HepG2 (cell line): ENCODE results near the gene ACOT8. TPM values are rescaled to one million over a fixed set of nuclear protein-coding genes. Genes with fewer than 3 reads are reported as not detected.

ENCODE experiments used
- ARNT ChIP-seq: fragments of 450-650 bp; IDR thresholded peaks from 2 replicates; pipeline ENCODE4 v1.6.1; 2017
- CBX2 ChIP-seq, 2 experiments: fragments of 200-600 bp in 1 of 2; sonication (generic); formaldehyde crosslinking in 1 of 2; IDR thresholded peaks; 2 replicates each; pipeline versions ENCODE4 v1.7.0 to v1.8.1; 2018 to 2022; ENCODE audit warnings: low read depth in 2 of 2, low read length in 1 of 2, mild to moderate bottlenecking in 1 of 2, missing genetic modification reagents in 1 of 2
- DDIT3 ChIP-seq: sonication (generic); formaldehyde crosslinking; IDR thresholded peaks from 2 replicates; pipeline ENCODE4 v1.4.0; 2020; ENCODE audit warnings: mild to moderate bottlenecking, missing genetic modification reagents
- GABPB1 ChIP-seq: IDR thresholded peaks from 2 replicates; pipeline ENCODE4 v1.6.1; 2016; ENCODE audit warnings: mild to moderate bottlenecking, missing genetic modification reagents, moderate library complexity, missing compliant biosample characterization
- HIVEP1 ChIP-seq: sonication (generic); formaldehyde crosslinking; IDR thresholded peaks from 2 replicates; pipeline ENCODE4 v1.4.0; 2020; ENCODE audit warnings: mild to moderate bottlenecking, missing genetic modification reagents
- JARID2 ChIP-seq: sonication (generic); formaldehyde crosslinking; IDR thresholded peaks from 2 replicates; pipeline ENCODE4 v1.8.1; 2023; ENCODE audit warnings: missing genetic modification reagents, inconsistent platforms; ENCODE audit not compliant: insufficient replicate concordance
- NR2F6 ChIP-seq, 2 experiments: IDR thresholded peaks; 2 replicates each; pipeline ENCODE4 v1.6.1; 2016; ENCODE audit warnings: antibody characterized with exemption in 1 of 2, mild to moderate bottlenecking in 1 of 2
- POGK ChIP-seq: sonication (generic); formaldehyde crosslinking; conservative IDR thresholded peaks from 2 replicates; pipeline ENCODE4 v1.8.0; 2022; ENCODE audit warnings: mild to moderate bottlenecking, moderate library complexity, missing genetic modification reagents
- RORA ChIP-seq: sonication (generic); formaldehyde crosslinking; IDR thresholded peaks from 2 replicates; pipeline ENCODE4 v1.5.0; 2020; ENCODE audit warnings: mild to moderate bottlenecking, missing genetic modification reagents, moderate library complexity
- SALL1 ChIP-seq: sonication (generic); formaldehyde crosslinking; IDR thresholded peaks from 2 replicates; pipeline ENCODE4 v1.8.0; 2022; ENCODE audit warnings: mild to moderate bottlenecking, missing genetic modification reagents
- SMC3 ChIP-seq: IDR thresholded peaks from 2 replicates; pipeline ENCODE4 v1.6.1; 2011; ENCODE audit warnings: low read length, improper control_type of control experiment
- SMYD3 ChIP-seq: sonication (generic); formaldehyde crosslinking; IDR thresholded peaks from 2 replicates; pipeline ENCODE4 v1.8.1; 2023; ENCODE audit warnings: mild to moderate bottlenecking, missing genetic modification reagents
- STAG1 ChIP-seq: sonication (generic); formaldehyde crosslinking; IDR thresholded peaks from 2 replicates; pipeline ENCODE4 v1.4.0; 2020; ENCODE audit warnings: missing genetic modification reagents
- TRAFD1 ChIP-seq: sonication (generic); formaldehyde crosslinking; IDR thresholded peaks from 2 replicates; pipeline ENCODE4 v1.5.1; 2020; ENCODE audit warnings: missing genetic modification reagents, mild to moderate bottlenecking, borderline replicate concordance
- ZBTB8A ChIP-seq: sonication (generic); formaldehyde crosslinking; IDR thresholded peaks from 2 replicates; pipeline ENCODE4 v1.4.0; 2020; ENCODE audit warnings: mild to moderate bottlenecking, low read depth, missing genetic modification reagents, borderline replicate concordance
- ZFP36L2 ChIP-seq: sonication (generic); formaldehyde crosslinking; IDR thresholded peaks from 2 replicates; pipeline ENCODE4 v1.4.0; 2020; ENCODE audit warnings: missing genetic modification reagents
- ZNF33A ChIP-seq: sonication (generic); formaldehyde crosslinking; IDR thresholded peaks from 2 replicates; pipeline ENCODE4 v1.5.1; 2020; ENCODE audit warnings: missing genetic modification reagents, mild to moderate bottlenecking, moderate library complexity, borderline replicate concordance
- ZNF343 ChIP-seq: sonication (generic); formaldehyde crosslinking; IDR thresholded peaks from 2 replicates; pipeline ENCODE4 v1.4.0; 2020; ENCODE audit warnings: mild to moderate bottlenecking, missing genetic modification reagents
- ZNF7 ChIP-seq: IDR thresholded peaks from 2 replicates; pipeline ENCODE4 v1.6.1; 2016; ENCODE audit warnings: missing biosample characterization, missing genetic modification reagents
- ZSCAN25 ChIP-seq: sonication (generic); formaldehyde crosslinking; IDR thresholded peaks from 2 replicates; pipeline ENCODE4 v1.8.0; 2022; ENCODE audit warnings: mild to moderate bottlenecking, missing genetic modification reagents
- polyA plus RNA-seq, 8 experiments: library from polyadenylated mRNA; depleted of rRNA in 3 of 8; stranded (reverse) in 7 of 8; unstranded in 1 of 8; fragments of >200 nt; fragmentation: Illumina TruSeq in 4 of 8; extraction: Trizol in 4 of 8; gene quantifications; 2 replicates each; pipeline versions ENCODE4 v1.2.1 to v1.2.3, GENCODE V29; 2011 to 2016; ENCODE audit warnings: low read depth in 4 of 8, missing spikeins in 1 of 8, mixed read lengths in 1 of 8; ENCODE audit not compliant: insufficient read depth in 1 of 8
- total RNA-seq, 5 experiments: library from RNA; depleted of rRNA; stranded (reverse); fragments of >200 nt; fragmentation: Illumina TruSeq; extraction: Trizol; gene quantifications; 2 replicates each; pipeline ENCODE4 v1.2.3, GENCODE V29; 2016; ENCODE audit warnings: low read depth in 1 of 5
- TF ChIP-seq, protein P1 (sequence below): sonication (generic); formaldehyde crosslinking; IDR thresholded peaks from 2 replicates; pipeline ENCODE4 v1.9.0; 2021; ENCODE audit warnings: missing genetic modification reagents, mild to moderate bottlenecking, borderline replicate concordance
- TF ChIP-seq, protein P2 (sequence below): sonication (generic); formaldehyde crosslinking; IDR thresholded peaks from 2 replicates; pipeline ENCODE4 v1.8.0; 2022; ENCODE audit warnings: mild to moderate bottlenecking, missing genetic modification reagents

ACOT8 gene
- total and polyA plus RNA-seq, 2 of the 13 experiments (the other 11 are each of a cell fraction or from before 2014, with no cell fraction given): 31.4 to 45.5 TPM

- TF ChIP-seq CBX2 (IDR thresholded peaks at IDR 0.05; ENCODE audit: low read depth, low read length) (no peak), CBX2 (CRISPR knock-in tag; IDR thresholded peaks at IDR 0.05; ENCODE audit: low read depth) (peak; percentile 41; the same call in 1 of the 2 replicates), DDIT3 (peak; percentile 94), TRAFD1 (CRISPR knock-in tag) (peak; percentile 97; the same call in 1 of the 2 replicates), HIVEP1 (CRISPR knock-in tag) (peak; percentile 99), RORA (CRISPR knock-in tag) (peak; percentile 77; the same call in 1 of the 2 replicates), ZBTB8A (peak; percentile 90; the same call in 1 of the 2 replicates), POGK (CRISPR knock-in tag) (peak; percentile 100), ZNF343 (CRISPR knock-in tag) (peak; percentile 99), SALL1 (CRISPR knock-in tag) (peak; percentile 100), GABPB1 (CRISPR knock-in tag) (peak; percentile 92), ZFP36L2 (no peak), STAG1 (CRISPR knock-in tag) (peak; percentile 55), ZSCAN25 (peak; percentile 90), ZNF33A (CRISPR knock-in tag) (no peak), SMC3 (no peak), ZNF7 (no peak; the same call in 1 of the 2 replicates), ARNT (peak; percentile 96; the same call in 1 of the 2 replicates), NR2F6 (IDR thresholded peaks at IDR 0.05) (peak; percentile 94), NR2F6 (CRISPR knock-in tag; IDR thresholded peaks at IDR 0.05) (peak; percentile 99), SMYD3 (CRISPR knock-in tag) (no peak; the same call in none of the 2 replicates), JARID2 (CRISPR knock-in tag) (no peak)
- TF ChIP-seq, protein P1, sequence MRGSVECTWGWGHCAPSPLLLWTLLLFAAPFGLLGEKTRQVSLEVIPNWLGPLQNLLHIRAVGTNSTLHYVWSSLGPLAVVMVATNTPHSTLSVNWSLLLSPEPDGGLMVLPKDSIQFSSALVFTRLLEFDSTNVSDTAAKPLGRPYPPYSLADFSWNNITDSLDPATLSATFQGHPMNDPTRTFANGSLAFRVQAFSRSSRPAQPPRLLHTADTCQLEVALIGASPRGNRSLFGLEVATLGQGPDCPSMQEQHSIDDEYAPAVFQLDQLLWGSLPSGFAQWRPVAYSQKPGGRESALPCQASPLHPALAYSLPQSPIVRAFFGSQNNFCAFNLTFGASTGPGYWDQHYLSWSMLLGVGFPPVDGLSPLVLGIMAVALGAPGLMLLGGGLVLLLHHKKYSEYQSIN: peak; percentile 85; the same call in 1 of the 2 replicates
- TF ChIP-seq, protein P2, sequence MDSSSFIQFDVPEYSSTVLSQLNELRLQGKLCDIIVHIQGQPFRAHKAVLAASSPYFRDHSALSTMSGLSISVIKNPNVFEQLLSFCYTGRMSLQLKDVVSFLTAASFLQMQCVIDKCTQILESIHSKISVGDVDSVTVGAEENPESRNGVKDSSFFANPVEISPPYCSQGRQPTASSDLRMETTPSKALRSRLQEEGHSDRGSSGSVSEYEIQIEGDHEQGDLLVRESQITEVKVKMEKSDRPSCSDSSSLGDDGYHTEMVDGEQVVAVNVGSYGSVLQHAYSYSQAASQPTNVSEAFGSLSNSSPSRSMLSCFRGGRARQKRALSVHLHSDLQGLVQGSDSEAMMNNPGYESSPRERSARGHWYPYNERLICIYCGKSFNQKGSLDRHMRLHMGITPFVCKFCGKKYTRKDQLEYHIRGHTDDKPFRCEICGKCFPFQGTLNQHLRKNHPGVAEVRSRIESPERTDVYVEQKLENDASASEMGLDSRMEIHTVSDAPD: peak; percentile 93
Observed at GRCh38 chr20:45890985-45891983, 34.1 kb upstream of the ACOT8 start, which contains the start of the genes CTSA and NEURL2 (continued).
